Nephron progenitor cell (in vitro differentiated cells): ENCODE measurements around the gene TNNT3.

Experiments used
- DNase-seq: peaks from one replicate; pipeline ENCODE4 v3.0.0; 2021
- H3K27ac Mint-ChIP-seq: 2 replicates; pipeline ENCODE4 v1.8.0; 2021; ENCODE audit warnings: mild to moderate bottlenecking, moderate library complexity, mixed read lengths
- H3K27me3 Mint-ChIP-seq: 2 replicates; pipeline ENCODE4 v1.8.0; 2021; ENCODE audit warnings: mild to moderate bottlenecking, low read depth, mixed read lengths; ENCODE audit not compliant: poor library complexity
- H3K36me3 Mint-ChIP-seq: 2 replicates; pipeline ENCODE4 v1.8.0; 2021; ENCODE audit warnings: low read depth, mixed read lengths
- H3K4me1 Mint-ChIP-seq: 2 replicates; pipeline ENCODE4 v1.8.0; 2021; ENCODE audit warnings: mixed read lengths
- H3K4me3 Mint-ChIP-seq: 2 replicates; pipeline ENCODE4 v1.8.0; 2021; ENCODE audit warnings: mild to moderate bottlenecking, moderate library complexity, mixed read lengths
- H3K9me3 Mint-ChIP-seq: 2 replicates; pipeline ENCODE4 v1.8.0; 2021; ENCODE audit warnings: mild to moderate bottlenecking, moderate library complexity, mixed read lengths
- TF ChIP-seq, protein P1 (sequence below): fragments of 200-600 bp; sonication (generic); IDR thresholded peaks from 2 replicates; pipeline ENCODE4 v1.5.0; 2021; ENCODE audit warnings: antibody characterized with exemption

TNNT3 gene

DNA sequence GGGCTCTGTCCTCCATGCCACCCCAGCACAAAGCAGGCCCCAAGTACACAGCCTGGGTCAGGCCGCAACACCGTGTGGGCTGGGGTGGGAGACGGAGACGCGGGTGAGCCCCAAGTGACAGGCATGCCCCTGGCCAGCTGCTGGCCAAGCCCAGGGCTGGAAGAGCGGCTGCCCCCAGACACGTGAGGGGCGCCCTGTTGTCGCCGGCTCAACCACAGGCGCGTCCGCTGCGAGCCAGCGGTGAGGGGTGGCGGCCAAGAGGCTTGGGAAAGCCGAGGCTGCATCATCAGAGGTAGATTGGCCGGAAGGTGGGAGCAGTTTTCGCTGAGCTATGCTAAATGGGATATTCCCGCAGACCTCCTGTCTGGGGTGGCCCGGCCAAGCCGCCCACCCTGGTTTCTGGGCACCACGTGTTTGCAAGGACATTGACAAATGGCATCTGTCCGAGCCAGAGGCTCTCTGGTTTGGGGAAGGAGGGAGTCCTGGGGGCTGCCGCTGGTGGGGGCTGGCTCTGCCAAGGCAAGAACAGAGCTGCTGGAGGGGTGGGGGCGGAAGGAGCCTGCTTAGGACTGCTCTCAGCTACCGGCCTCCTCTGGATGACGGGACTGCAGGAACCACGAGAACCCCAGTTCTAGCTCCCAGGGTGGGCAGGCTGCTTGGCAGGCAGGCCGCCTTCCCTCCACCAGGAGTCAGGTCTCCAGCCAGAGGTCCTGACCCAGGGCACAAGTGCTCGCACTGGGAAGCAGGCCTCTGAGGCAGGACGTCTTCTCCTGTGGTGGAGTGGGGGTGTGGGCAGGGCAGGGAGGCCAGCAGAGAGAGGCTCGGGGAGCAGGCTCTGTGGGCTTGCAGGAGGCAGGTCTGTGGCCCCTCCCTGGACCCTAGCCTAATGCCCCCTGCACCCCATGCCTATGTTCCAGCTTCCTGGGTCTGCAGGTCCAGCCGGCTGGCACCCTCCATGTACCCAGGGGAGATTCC, 28.4 kb upstream of the TNNT3 start:
- TF ChIP-seq, protein P1, sequence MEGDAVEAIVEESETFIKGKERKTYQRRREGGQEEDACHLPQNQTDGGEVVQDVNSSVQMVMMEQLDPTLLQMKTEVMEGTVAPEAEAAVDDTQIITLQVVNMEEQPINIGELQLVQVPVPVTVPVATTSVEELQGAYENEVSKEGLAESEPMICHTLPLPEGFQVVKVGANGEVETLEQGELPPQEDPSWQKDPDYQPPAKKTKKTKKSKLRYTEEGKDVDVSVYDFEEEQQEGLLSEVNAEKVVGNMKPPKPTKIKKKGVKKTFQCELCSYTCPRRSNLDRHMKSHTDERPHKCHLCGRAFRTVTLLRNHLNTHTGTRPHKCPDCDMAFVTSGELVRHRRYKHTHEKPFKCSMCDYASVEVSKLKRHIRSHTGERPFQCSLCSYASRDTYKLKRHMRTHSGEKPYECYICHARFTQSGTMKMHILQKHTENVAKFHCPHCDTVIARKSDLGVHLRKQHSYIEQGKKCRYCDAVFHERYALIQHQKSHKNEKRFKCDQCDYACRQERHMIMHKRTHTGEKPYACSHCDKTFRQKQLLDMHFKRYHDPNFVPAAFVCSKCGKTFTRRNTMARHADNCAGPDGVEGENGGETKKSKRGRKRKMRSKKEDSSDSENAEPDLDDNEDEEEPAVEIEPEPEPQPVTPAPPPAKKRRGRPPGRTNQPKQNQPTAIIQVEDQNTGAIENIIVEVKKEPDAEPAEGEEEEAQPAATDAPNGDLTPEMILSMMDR, result no peak
- no peak for DNase-seq
- Mint-ChIP-seq H3K4me1 (peaks cover 20% of the 10 kb centered on the region), H3K27me3 (peaks cover 13% of the 10 kb centered on the region), H3K4me3 (no peak overlapping the region), H3K9me3 (no peaks in the 10 kb centered on the region), H3K36me3 (no peaks in the 10 kb centered on the region), H3K27ac (peak overlapping the region; percentile 36)

DNA sequence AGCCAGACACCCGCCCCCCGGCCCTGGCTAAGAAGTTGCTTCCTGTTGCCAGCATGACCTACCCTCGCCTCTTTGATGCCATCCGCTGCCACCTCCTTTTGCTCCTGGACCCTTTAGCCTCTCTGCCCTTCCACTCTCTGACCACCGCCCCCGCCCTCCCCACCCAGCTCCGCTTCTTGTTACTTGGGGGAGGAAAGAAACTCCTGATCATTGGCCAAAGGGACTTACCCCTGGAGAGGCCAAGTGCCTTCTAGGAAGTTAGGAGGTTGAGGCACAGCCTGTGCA, 27.7 kb upstream of the TNNT3 start, which contains the start of gene PRR33:
Gene PRR33 (minus strand): TSS at position 65 of the 285 bp plus-strand sequence. CDS start 1,311 bp downstream, outside the sequence.
- Mint-ChIP-seq H3K36me3 (no peaks in the 10 kb centered on the region), H3K4me1 (peaks cover 22% of the 10 kb centered on the region), H3K4me3 (no peak within 1 kb of the TSS), H3K27me3 (peaks cover 11% of the 10 kb centered on the region), H3K9me3 (no peaks in the 10 kb centered on the region), H3K27ac (peak within 1 kb of the TSS; percentile 36)
- DNase-seq, result no peak
- TF ChIP-seq, protein P1, result no peak

DNA sequence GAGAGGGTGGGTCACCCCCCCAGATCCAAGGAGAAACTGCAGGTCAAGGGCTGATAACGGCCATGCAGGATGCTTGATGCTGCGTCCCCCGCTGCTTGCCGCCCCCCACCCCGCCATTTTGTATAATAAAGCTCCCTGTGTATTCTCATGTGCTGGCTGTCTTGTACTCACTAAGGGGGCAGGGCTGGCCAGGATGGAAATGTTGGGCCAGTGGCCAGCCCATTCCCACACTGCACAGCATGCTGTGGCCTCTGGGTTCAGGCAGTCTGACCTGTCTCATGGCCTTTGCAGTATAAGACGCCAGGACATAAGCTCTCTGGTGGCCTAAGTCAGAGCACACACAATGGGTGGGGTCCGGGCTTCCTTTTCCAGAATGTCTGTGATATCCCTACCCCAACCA, 27.4 kb upstream of the TNNT3 start:
- no peak for DNase-seq
- TF ChIP-seq, protein P1, result no peak
- Mint-ChIP-seq H3K27me3 (peaks cover 9% of the 10 kb centered on the region), H3K9me3 (no peaks in the 10 kb centered on the region), H3K4me1 (peaks cover 25% of the 10 kb centered on the region), H3K4me3 (no peak overlapping the region), H3K36me3 (no peaks in the 10 kb centered on the region), H3K27ac (no peak overlapping the region)

DNA sequence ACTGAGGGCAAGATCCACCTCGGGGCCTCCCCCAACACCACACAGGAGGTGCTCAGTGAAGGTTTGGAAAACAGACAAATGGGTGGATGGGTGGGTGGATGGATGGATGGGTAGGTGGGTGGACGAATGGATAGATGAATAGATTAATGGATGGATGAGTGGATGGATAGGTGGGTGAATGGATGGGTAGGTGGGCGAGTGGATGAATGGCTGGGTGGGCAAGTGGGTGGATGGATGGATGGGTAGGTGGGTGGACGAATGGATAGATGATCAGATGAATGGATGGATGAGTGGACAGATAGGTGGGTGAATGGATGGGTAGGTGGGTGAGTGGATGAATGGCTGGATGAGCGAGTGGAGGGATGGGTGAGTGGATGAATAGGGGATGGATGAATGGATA, 26.9 kb upstream of the TNNT3 start:
- no peak overlapping the region for H3K4me3 Mint-ChIP-seq

DNA sequence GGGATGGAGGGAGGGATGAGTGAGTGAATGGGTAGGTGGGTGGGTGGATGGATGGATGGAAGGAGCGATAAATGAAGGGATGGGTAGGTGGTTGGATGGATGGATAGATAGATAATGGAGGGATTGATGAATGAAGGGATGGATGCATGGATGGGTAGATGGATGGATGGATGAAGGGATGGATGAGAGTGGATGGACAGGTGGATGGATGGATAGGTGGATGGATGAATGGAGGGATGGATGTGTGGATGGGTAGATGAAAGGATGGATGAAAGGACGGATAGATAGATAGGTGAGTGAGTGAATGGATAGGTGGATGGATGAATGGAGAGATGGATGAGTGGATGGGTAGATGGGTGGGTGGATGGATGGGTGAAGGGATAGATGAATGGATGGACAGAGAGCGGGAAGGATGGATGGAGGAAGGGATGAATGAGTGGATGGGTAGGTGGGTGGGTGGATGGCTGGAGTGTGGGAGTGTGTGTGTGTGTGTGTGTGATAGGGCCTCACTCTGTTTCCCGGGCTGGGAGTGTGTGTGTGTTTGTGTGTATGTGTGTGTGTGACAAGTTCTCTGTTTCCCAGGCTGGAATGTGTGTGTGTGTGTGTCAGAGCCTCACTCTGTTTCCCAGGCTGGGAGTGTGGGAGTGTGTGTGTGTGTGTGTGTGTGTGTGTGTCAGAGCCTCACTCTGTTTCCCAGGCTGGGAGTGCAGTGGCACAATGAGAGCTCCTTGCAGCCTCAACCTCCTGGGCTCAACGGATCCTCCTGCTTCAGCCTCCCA, 25.7 kb upstream of the TNNT3 start:
- H3K36me3 Mint-ChIP-seq, result no peaks in the 10 kb centered on the region

More for the DNA sequence above, 26.9 kb upstream of the TNNT3 start:
- Mint-ChIP-seq H3K9me3 (no peaks in the 10 kb centered on the region), H3K36me3 (no peaks in the 10 kb centered on the region), H3K27me3 (peaks cover 9% of the 10 kb centered on the region), H3K27ac (no peak overlapping the region), H3K4me1 (peaks cover 29% of the 10 kb centered on the region)
- DNase-seq, result no peak
- TF ChIP-seq, protein P1, result no peak

More for the DNA sequence above, 25.7 kb upstream of the TNNT3 start:
- Mint-ChIP-seq H3K27me3 (peaks cover 7% of the 10 kb centered on the region), H3K27ac (peak overlapping the region; percentile 93), H3K4me1 (peaks cover 31% of the 10 kb centered on the region), H3K9me3 (no peaks in the 10 kb centered on the region), H3K4me3 (no peak overlapping the region)
- TF ChIP-seq, protein P1, result no peak
- DNase-seq, result no peak
